Upper lobe of left lung (tissue), 4 donors: Measurements from ENCODE around the gene ADAMTSL2.

Source experiments
- EP300 ChIP-seq, 4 donors: sonication (generic); formaldehyde crosslinking; IDR thresholded peaks; one replicate each; pipeline ENCODE4 v1.5.1; 2017; ENCODE audit warnings: antibody characterized with exemption in 4 of 4, control low read depth in 2 of 4
- POLR2A ChIP-seq, 4 donors: fragments of 450-650 bp; IDR thresholded peaks; one replicate each; pipeline ENCODE4 v1.5.1; 2016 to 2017; ENCODE audit warnings: antibody characterized with exemption in 4 of 4, mild to moderate bottlenecking in 2 of 4
- POLR2AphosphoS5 ChIP-seq, 2 donors: sonication (generic); formaldehyde crosslinking; IDR thresholded peaks; one replicate each; pipeline ENCODE4 v1.5.1; 2017; ENCODE audit warnings: antibody characterized with exemption in 2 of 2
- TF ChIP-seq, protein P1 (sequence below), 6 experiments: fragments of 450-650 bp in 4 of 6; fragments of 200-600 bp in 2 of 6; sonication (generic) in 2 of 6; IDR thresholded peaks; one replicate each; pipeline ENCODE4 v1.5.1; 2016 to 2019; ENCODE audit warnings: antibody characterized with exemption in 6 of 6

DNA sequence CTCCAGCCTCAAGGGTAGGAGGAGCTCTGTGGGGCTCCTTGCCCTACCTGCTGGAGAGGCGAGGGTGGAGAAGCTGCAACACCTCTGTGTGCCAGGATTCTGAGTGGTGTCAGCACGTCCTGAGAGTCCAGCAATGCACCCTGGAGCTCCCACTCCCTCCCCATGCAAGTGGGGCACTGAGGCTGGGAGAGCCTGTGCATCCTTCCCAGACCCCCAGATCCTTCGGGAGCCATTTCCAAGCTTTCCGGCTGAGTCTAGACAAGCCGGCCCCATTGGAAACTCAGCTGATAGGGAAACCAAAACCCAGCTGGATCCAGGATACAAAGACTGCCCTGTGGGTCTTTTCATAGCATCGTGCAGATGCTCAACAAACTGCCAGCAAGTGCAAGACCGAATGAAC is 72.9 kb downstream of the ADAMTSL2 start:
- TF ChIP-seq, protein P1, sequence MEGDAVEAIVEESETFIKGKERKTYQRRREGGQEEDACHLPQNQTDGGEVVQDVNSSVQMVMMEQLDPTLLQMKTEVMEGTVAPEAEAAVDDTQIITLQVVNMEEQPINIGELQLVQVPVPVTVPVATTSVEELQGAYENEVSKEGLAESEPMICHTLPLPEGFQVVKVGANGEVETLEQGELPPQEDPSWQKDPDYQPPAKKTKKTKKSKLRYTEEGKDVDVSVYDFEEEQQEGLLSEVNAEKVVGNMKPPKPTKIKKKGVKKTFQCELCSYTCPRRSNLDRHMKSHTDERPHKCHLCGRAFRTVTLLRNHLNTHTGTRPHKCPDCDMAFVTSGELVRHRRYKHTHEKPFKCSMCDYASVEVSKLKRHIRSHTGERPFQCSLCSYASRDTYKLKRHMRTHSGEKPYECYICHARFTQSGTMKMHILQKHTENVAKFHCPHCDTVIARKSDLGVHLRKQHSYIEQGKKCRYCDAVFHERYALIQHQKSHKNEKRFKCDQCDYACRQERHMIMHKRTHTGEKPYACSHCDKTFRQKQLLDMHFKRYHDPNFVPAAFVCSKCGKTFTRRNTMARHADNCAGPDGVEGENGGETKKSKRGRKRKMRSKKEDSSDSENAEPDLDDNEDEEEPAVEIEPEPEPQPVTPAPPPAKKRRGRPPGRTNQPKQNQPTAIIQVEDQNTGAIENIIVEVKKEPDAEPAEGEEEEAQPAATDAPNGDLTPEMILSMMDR (IDR thresholded peaks at IDR 0.05): no peak
- TF ChIP-seq POLR2AphosphoS5 (IDR thresholded peaks at IDR 0.05): no peak
- TF ChIP-seq POLR2A (IDR thresholded peaks at IDR 0.05): no peak
- no peak for TF ChIP-seq EP300 (IDR thresholded peaks at IDR 0.05)
